IPS-15b (cell line): ENCODE data around the gene MAN1C1.

Experiments
- H3K27me3 ChIP-seq: one replicate; pipeline ENCODE4 v1.6.1; 2013; ENCODE audit warnings: low read length; ENCODE audit not compliant: control insufficient read depth, insufficient read depth
- H3K36me3 ChIP-seq: one replicate; pipeline ENCODE4 v1.6.1; 2013; ENCODE audit warnings: low read length; ENCODE audit not compliant: control insufficient read depth, insufficient read depth
- H3K4me1 ChIP-seq: one replicate; pipeline ENCODE4 v1.6.1; 2013; ENCODE audit warnings: mild to moderate bottlenecking, low read length; ENCODE audit not compliant: control insufficient read depth, insufficient read depth
- H3K4me3 ChIP-seq: one replicate; pipeline ENCODE4 v1.5.1; 2013; ENCODE audit warnings: low read depth, low read length
- H3K9ac ChIP-seq: one replicate; pipeline ENCODE4 v1.6.1; 2013; ENCODE audit warnings: low read depth, mild to moderate bottlenecking, low read length
- H3K9me3 ChIP-seq: one replicate; pipeline ENCODE4 v1.6.1; 2013; ENCODE audit warnings: mild to moderate bottlenecking, low read length; ENCODE audit not compliant: control insufficient read depth, insufficient read depth

The MAN1C1 gene

GRCh38 chr1:25619101-25619890, 2.7 kb downstream of the MAN1C1 start:
- peaks cover 24% of the 10 kb centered on the region for H3K27me3 ChIP-seq
- H3K4me3 ChIP-seq = peak overlapping the region; percentile 27
- no peaks in the 10 kb centered on the region for H3K9me3 ChIP-seq
- no peak overlapping the region for H3K9ac ChIP-seq
- H3K4me1 ChIP-seq = peaks cover 11% of the 10 kb centered on the region
- H3K36me3 ChIP-seq = no peaks in the 10 kb centered on the region

- peaks cover 15% of the 10 kb centered on the region for H3K27me3 ChIP-seq
- no peaks in the 10 kb centered on the region for H3K36me3 ChIP-seq
- no peak overlapping the region for H3K9ac ChIP-seq
- no peaks in the 10 kb centered on the region for H3K9me3 ChIP-seq
- H3K4me3 ChIP-seq = no peak overlapping the region
- H3K4me1 ChIP-seq = peaks cover 11% of the 10 kb centered on the region
Observed at GRCh38 chr1:25620211-25620610, 3.6 kb downstream of the MAN1C1 start.

GRCh38 chr1:25620701-25621350, 4.2 kb downstream of the MAN1C1 start:
- Histone ChIP-seq H3K4me3 (no peak overlapping the region), H3K27me3 (peaks cover 11% of the 10 kb centered on the region), H3K9ac (no peak overlapping the region), H3K9me3 (no peaks in the 10 kb centered on the region), H3K36me3 (no peaks in the 10 kb centered on the region), H3K4me1 (peaks cover 6% of the 10 kb centered on the region)

GRCh38 chr1:25621876-25622275, 5.3 kb downstream of the MAN1C1 start:
- Histone ChIP-seq H3K4me3 (no peak overlapping the region), H3K9me3 (no peaks in the 10 kb centered on the region), H3K27me3 (peaks cover 11% of the 10 kb centered on the region), H3K36me3 (no peaks in the 10 kb centered on the region), H3K4me1 (peaks cover 6% of the 10 kb centered on the region), H3K9ac (no peak overlapping the region)

- peaks cover 11% of the 10 kb centered on the region for H3K27me3 ChIP-seq
- no peaks in the 10 kb centered on the region for H3K9me3 ChIP-seq
- no peaks in the 10 kb centered on the region for H3K36me3 ChIP-seq
- peaks cover 6% of the 10 kb centered on the region for H3K4me1 ChIP-seq
- H3K4me3 ChIP-seq = no peak overlapping the region
- H3K9ac ChIP-seq = no peak overlapping the region
Observed at GRCh38 chr1:25622531-25622930, 5.9 kb downstream of the MAN1C1 start.

GRCh38 chr1:25623007-25623406, 6.4 kb downstream of the MAN1C1 start:
- no peak overlapping the region for H3K9ac ChIP-seq
- peaks cover 9% of the 10 kb centered on the region for H3K27me3 ChIP-seq
- H3K36me3 ChIP-seq = no peaks in the 10 kb centered on the region
- H3K4me3 ChIP-seq = no peak overlapping the region
- peaks cover 6% of the 10 kb centered on the region for H3K4me1 ChIP-seq
- no peaks in the 10 kb centered on the region for H3K9me3 ChIP-seq

- H3K9me3 ChIP-seq = no peaks in the 10 kb centered on the region
- no peak overlapping the region for H3K4me3 ChIP-seq
- peaks cover 2% of the 10 kb centered on the region for H3K27me3 ChIP-seq
- H3K4me1 ChIP-seq = peaks cover 2% of the 10 kb centered on the region
- H3K36me3 ChIP-seq = no peaks in the 10 kb centered on the region
- H3K9ac ChIP-seq = no peak overlapping the region
Observed at GRCh38 chr1:25623731-25624130, 7.1 kb downstream of the MAN1C1 start.

- H3K4me3 ChIP-seq = no peak overlapping the region
- no peaks in the 10 kb centered on the region for H3K27me3 ChIP-seq
- H3K9ac ChIP-seq = no peak overlapping the region
- H3K36me3 ChIP-seq = no peaks in the 10 kb centered on the region
- H3K4me1 ChIP-seq = no peaks in the 10 kb centered on the region
- no peaks in the 10 kb centered on the region for H3K9me3 ChIP-seq
Observed at GRCh38 chr1:25624156-25624555, 7.6 kb downstream of the MAN1C1 start.

GRCh38 chr1:25624604-25625003, 8.0 kb downstream of the MAN1C1 start:
- Histone ChIP-seq H3K9me3 (no peaks in the 10 kb centered on the region), H3K4me1 (no peaks in the 10 kb centered on the region), H3K27me3 (no peaks in the 10 kb centered on the region), H3K36me3 (no peaks in the 10 kb centered on the region), H3K4me3 (no peak overlapping the region), H3K9ac (no peak overlapping the region)

- H3K4me3 ChIP-seq = no peak overlapping the region
- H3K4me1 ChIP-seq = no peaks in the 10 kb centered on the region
- no peak overlapping the region for H3K9ac ChIP-seq
- H3K9me3 ChIP-seq = no peaks in the 10 kb centered on the region
- no peaks in the 10 kb centered on the region for H3K27me3 ChIP-seq
- no peaks in the 10 kb centered on the region for H3K36me3 ChIP-seq
Observed at GRCh38 chr1:25626018-25626417, 9.4 kb downstream of the MAN1C1 start.

- H3K36me3 ChIP-seq = no peaks in the 10 kb centered on the region
- no peak overlapping the region for H3K9ac ChIP-seq
- H3K27me3 ChIP-seq = no peaks in the 10 kb centered on the region
- no peak overlapping the region for H3K4me3 ChIP-seq
- H3K9me3 ChIP-seq = no peaks in the 10 kb centered on the region
- H3K4me1 ChIP-seq = no peaks in the 10 kb centered on the region
Observed at GRCh38 chr1:25628741-25629421, 12.3 kb downstream of the MAN1C1 start.

GRCh38 chr1:25629836-25630235, 13.2 kb downstream of the MAN1C1 start:
- Histone ChIP-seq H3K4me1 (no peaks in the 10 kb centered on the region), H3K4me3 (no peak overlapping the region), H3K27me3 (no peaks in the 10 kb centered on the region), H3K9me3 (no peaks in the 10 kb centered on the region), H3K9ac (no peak overlapping the region), H3K36me3 (no peaks in the 10 kb centered on the region)
